ENCODE results near the gene WNT8A. TPM values are rescaled to one million over a fixed set of nuclear protein-coding genes. Genes with fewer than 3 reads are reported as not detected.
A peak's percentile ranks its signal among the peaks of the same experiment; 100 is the strongest.

Gene WNT8A
- total RNA-seq, 1 donor from 2014 or later = not detected

GRCh38 chr5:138095100-138095907 is 11.5 kb downstream of the WNT8A start:
- Mint-ChIP-seq H3K4me3 (ENCODE audit: unreplicated experiment) (no peak overlapping the region), H3K4me1 (ENCODE audit: low read depth, unreplicated experiment) (peaks cover 5% of the 10 kb centered on the region), H3K9me3 (ENCODE audit: unreplicated experiment) (peaks cover 2% of the 10 kb centered on the region), H3K27ac (ENCODE audit: unreplicated experiment) (no peak overlapping the region), H3K27me3 (ENCODE audit: low read depth, unreplicated experiment) (peaks cover 42% of the 10 kb centered on the region), H3K36me3 (ENCODE audit: low read depth, unreplicated experiment) (no peaks in the 10 kb centered on the region)
- no peak overlapping the region for H3K9ac ChIP-seq (ENCODE audit: low read length)
- H3K4me1 ChIP-seq (ENCODE audit: insufficient read depth, low read length) = no peaks in the 10 kb centered on the region
- no peaks in the 10 kb centered on the region for H3K79me2 ChIP-seq (ENCODE audit: insufficient read depth, low read length)
- H3K27me3 ChIP-seq (ENCODE audit: insufficient read depth, low read length) = peaks cover 19% of the 10 kb centered on the region
- no peak overlapping the region for H3K4me3 ChIP-seq (ENCODE audit: insufficient read depth, low read depth, low read length)
- no peaks in the 10 kb centered on the region for H4K20me1 ChIP-seq (ENCODE audit: insufficient read depth, low read length)
- DNase-seq (ENCODE audit: low read depth) (no peak), FAIRE-seq (no peak)
- H3K9me3 ChIP-seq (ENCODE audit: insufficient read depth, low read depth, low read length) = no peaks in the 10 kb centered on the region
- H3K36me3 ChIP-seq (ENCODE audit: insufficient read depth, low read length) = no peaks in the 10 kb centered on the region
- no peak for TF ChIP-seq CTCF (IDR thresholded peaks at IDR 0.05; ENCODE audit: insufficient read depth, low read depth, low read length)
- no peak overlapping the region for H2AFZ ChIP-seq (ENCODE audit: low read depth, low read length)
- no peak overlapping the region for H3K27ac ChIP-seq (ENCODE audit: low read depth, low read length)
- H3K4me2 ChIP-seq (ENCODE audit: low read length) = no peak overlapping the region

GRCh38 chr5:138096363-138096762 is 12.5 kb downstream of the WNT8A start:
- Histone ChIP-seq H3K4me2 (ENCODE audit: low read length) (no peak overlapping the region), H2AFZ (ENCODE audit: low read depth, low read length) (no peak overlapping the region), H3K9ac (ENCODE audit: low read length) (no peak overlapping the region), H4K20me1 (ENCODE audit: insufficient read depth, low read length) (no peaks in the 10 kb centered on the region), H3K4me1 (ENCODE audit: insufficient read depth, low read length) (no peaks in the 10 kb centered on the region), H3K79me2 (ENCODE audit: insufficient read depth, low read length) (no peaks in the 10 kb centered on the region), H3K9me3 (ENCODE audit: insufficient read depth, low read depth, low read length) (no peaks in the 10 kb centered on the region), H3K36me3 (ENCODE audit: insufficient read depth, low read length) (no peaks in the 10 kb centered on the region), H3K27ac (ENCODE audit: low read depth, low read length) (no peak overlapping the region), H3K4me3 (ENCODE audit: insufficient read depth, low read depth, low read length) (no peak overlapping the region), H3K27me3 (ENCODE audit: insufficient read depth, low read length) (peaks cover 14% of the 10 kb centered on the region)
- FAIRE-seq (no peak), DNase-seq (ENCODE audit: low read depth) (peak; percentile 17)
- Mint-ChIP-seq H3K4me3 (ENCODE audit: unreplicated experiment) (no peak overlapping the region), H3K27me3 (ENCODE audit: low read depth, unreplicated experiment) (peaks cover 39% of the 10 kb centered on the region), H3K36me3 (ENCODE audit: low read depth, unreplicated experiment) (no peaks in the 10 kb centered on the region), H3K27ac (ENCODE audit: unreplicated experiment) (no peak overlapping the region), H3K4me1 (ENCODE audit: low read depth, unreplicated experiment) (peaks cover 5% of the 10 kb centered on the region), H3K9me3 (ENCODE audit: unreplicated experiment) (peaks cover 2% of the 10 kb centered on the region)
- no peak for TF ChIP-seq EZH2 (IDR thresholded peaks at IDR 0.05; ENCODE audit: insufficient read depth, low read length)
- no peak for TF ChIP-seq CTCF (IDR thresholded peaks at IDR 0.05; ENCODE audit: insufficient read depth, low read depth, low read length)
